GM06990 (cell line): ENCODE data around the gene KLF7.

Experiments
- DNase-seq: peaks from one replicate; pipeline ENCODE4 v3.0.0-alpha.2; 2011; ENCODE audit not compliant: insufficient read length; ENCODE audit errors: extremely low read depth
- H3K27me3 ChIP-seq: replicated peaks from 2 replicates; pipeline ENCODE4 v1.6.0; 2011; ENCODE audit warnings: low read length; ENCODE audit not compliant: control insufficient read depth, insufficient read depth
- H3K36me3 ChIP-seq: 2 replicates; pipeline ENCODE4 v1.5.1; 2011; ENCODE audit warnings: low read length; ENCODE audit not compliant: control insufficient read depth, insufficient read depth
- H3K4me3 ChIP-seq: replicated peaks from 2 replicates; pipeline ENCODE4 v1.5.1; 2011; ENCODE audit warnings: low read depth, mild to moderate bottlenecking, control low read depth, low read length
- TF ChIP-seq, protein P1 (sequence below): IDR thresholded peaks from 2 replicates; pipeline ENCODE4 v1.5.1; 2011; ENCODE audit warnings: low read length, control low read depth, mild to moderate bottlenecking, inconsistent platforms; ENCODE audit not compliant: insufficient read depth, poor library complexity, severe bottlenecking

Gene KLF7

GRCh38 chr2:207203056-207203455, 37.3 kb upstream of the KLF7 start:
- H3K4me3 ChIP-seq = no peak overlapping the region

GRCh38 chr2:207202645-207203044, 36.9 kb upstream of the KLF7 start:
- H3K36me3 ChIP-seq = no peaks in the 10 kb centered on the region
- TF ChIP-seq, protein P1, sequence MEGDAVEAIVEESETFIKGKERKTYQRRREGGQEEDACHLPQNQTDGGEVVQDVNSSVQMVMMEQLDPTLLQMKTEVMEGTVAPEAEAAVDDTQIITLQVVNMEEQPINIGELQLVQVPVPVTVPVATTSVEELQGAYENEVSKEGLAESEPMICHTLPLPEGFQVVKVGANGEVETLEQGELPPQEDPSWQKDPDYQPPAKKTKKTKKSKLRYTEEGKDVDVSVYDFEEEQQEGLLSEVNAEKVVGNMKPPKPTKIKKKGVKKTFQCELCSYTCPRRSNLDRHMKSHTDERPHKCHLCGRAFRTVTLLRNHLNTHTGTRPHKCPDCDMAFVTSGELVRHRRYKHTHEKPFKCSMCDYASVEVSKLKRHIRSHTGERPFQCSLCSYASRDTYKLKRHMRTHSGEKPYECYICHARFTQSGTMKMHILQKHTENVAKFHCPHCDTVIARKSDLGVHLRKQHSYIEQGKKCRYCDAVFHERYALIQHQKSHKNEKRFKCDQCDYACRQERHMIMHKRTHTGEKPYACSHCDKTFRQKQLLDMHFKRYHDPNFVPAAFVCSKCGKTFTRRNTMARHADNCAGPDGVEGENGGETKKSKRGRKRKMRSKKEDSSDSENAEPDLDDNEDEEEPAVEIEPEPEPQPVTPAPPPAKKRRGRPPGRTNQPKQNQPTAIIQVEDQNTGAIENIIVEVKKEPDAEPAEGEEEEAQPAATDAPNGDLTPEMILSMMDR = no peak
- no peak for DNase-seq

More at GRCh38 chr2:207203056-207203455, 37.3 kb upstream of the KLF7 start:
- Histone ChIP-seq H3K27me3 (no peaks in the 10 kb centered on the region), H3K36me3 (no peaks in the 10 kb centered on the region)
- no peak for DNase-seq
- TF ChIP-seq, protein P1 = no peak

GRCh38 chr2:207201416-207201815, 35.7 kb upstream of the KLF7 start:
- TF ChIP-seq, protein P1 = no peak
- no peak for DNase-seq

More at GRCh38 chr2:207202645-207203044, 36.9 kb upstream of the KLF7 start:
- H3K4me3 ChIP-seq = no peak overlapping the region
- H3K27me3 ChIP-seq = no peaks in the 10 kb centered on the region

GRCh38 chr2:207200136-207200535, 34.4 kb upstream of the KLF7 start:
- no peak for DNase-seq
- H3K27me3 ChIP-seq = no peaks in the 10 kb centered on the region
- TF ChIP-seq, protein P1 = no peak

More at GRCh38 chr2:207201416-207201815, 35.7 kb upstream of the KLF7 start:
- Histone ChIP-seq H3K36me3 (no peaks in the 10 kb centered on the region), H3K4me3 (no peak overlapping the region), H3K27me3 (no peaks in the 10 kb centered on the region)

DNA sequence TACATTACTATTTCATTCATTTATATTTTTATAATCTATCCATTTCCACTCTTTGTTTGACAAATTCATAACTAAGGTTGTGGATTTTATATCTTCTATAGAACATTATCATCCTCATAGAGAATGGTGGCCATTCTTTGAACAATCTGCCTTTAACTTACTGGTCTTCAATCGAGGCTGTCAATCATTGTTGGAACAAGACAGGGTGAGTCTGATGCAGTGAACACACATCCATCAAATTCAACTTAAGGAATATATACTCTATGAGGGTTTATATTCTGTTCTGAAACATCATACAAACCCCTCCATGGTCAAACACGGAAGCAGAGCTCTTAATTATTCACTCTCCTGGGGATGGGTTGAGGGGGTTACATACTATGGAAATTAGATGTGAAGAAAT, 28.3 kb upstream of the KLF7 start:
- DNase-seq = no peak
- peaks cover 1% of the 10 kb centered on the region; the same call in 1 of the 2 replicates for H3K27me3 ChIP-seq
- no peak overlapping the region for H3K4me3 ChIP-seq
- TF ChIP-seq, protein P1 = no peak
- no peaks in the 10 kb centered on the region for H3K36me3 ChIP-seq

More at GRCh38 chr2:207200136-207200535, 34.4 kb upstream of the KLF7 start:
- no peaks in the 10 kb centered on the region for H3K36me3 ChIP-seq
- no peak overlapping the region for H3K4me3 ChIP-seq
